HCT116 (cell line): ENCODE results near the gene PCSK2. TPM values are rescaled to one million over a fixed set of nuclear protein-coding genes. Genes with fewer than 3 reads are reported as not detected.

Experiments used
- ATAC-seq: fragments of 200-7000 bp; cut with Tn5 transposase; 2 replicates; pipeline ENCODE4 v1.9.1; 2020; ENCODE audit warnings: mild to moderate bottlenecking, moderate library complexity
- BruUV-seq: library from RNA; stranded (reverse); fragments of 400-500 nt; replicated peaks from 2 replicates; lab custom pipeline; 2021; lab: Mats Ljungman, UMichigan
- CTCF ChIA-PET: fragments of 300-600 bp; sonication (Branson Sonifier 250); formaldehyde crosslinking; loops from one replicate; lab custom pipeline; 2021; ENCODE audit warnings: antibody characterized with exemption; lab: Charles Lee
- POLR2A ChIA-PET: fragments of 300-600, 350-600 bp; sonication (Branson Sonifier 250); formaldehyde crosslinking; loops from one replicate; lab custom pipeline; 2021; ENCODE audit warnings: antibody characterized with exemption; lab: Charles Lee
- RAD21 ChIA-PET, 2 experiments: fragments of 300-600 bp; sonication (Branson Sonifier 250); formaldehyde crosslinking; loops; one replicate each; lab custom pipeline; 2023; ENCODE audit warnings: low total read pairs in 2 of 2; ENCODE audit not compliant: uncharacterized antibody in 2 of 2, unreplicated experiment in 2 of 2, low non-redundant PET in 1 of 2; lab: Charles Lee
- DNase-seq: peaks from one replicate; pipeline ENCODE4 v3.0.0-alpha.2; 2010; ENCODE audit warnings: low read depth, low spot score
- H2AFZ ChIP-seq: fragments of 200-600 bp; shearing (Covaris generic), sonication (generic); 2 replicates; pipeline ENCODE4 v1.6.1; 2017; ENCODE audit warnings: low read depth, mixed run types, mixed read lengths, antibody characterized with exemption, low read length; ENCODE audit not compliant: poor library complexity, severe bottlenecking
- H3K27ac ChIP-seq: 2 replicates; pipeline ENCODE4 v1.5.1; 2012; ENCODE audit warnings: low read depth, low read length
- H3K27me3 ChIP-seq: fragments of 200-600 bp; sonication (generic); 2 replicates; pipeline ENCODE4 v1.6.1; 2016; ENCODE audit warnings: mixed run types, low read length, mixed read lengths; ENCODE audit not compliant: insufficient read depth
- H3K36me3 ChIP-seq, 2 experiments: fragments of 200-500 bp in 1 of 2; fragments of 200-600 bp in 1 of 2; sonication (Bioruptor generic) in 1 of 2; sonication (generic) in 1 of 2; 2 replicates each; pipeline versions ENCODE4 v1.5.1 to v1.6.1; 2014 to 2016; ENCODE audit warnings: low read length in 2 of 2, inconsistent platforms in 1 of 2, mixed read lengths in 1 of 2, mixed run types in 1 of 2; ENCODE audit not compliant: insufficient read depth in 2 of 2, control insufficient read depth in 1 of 2
- H3K4me1 ChIP-seq, 2 experiments: fragments of 200-600 bp in 1 of 2; sonication (generic) in 1 of 2; 2 replicates each; pipeline versions ENCODE4 v1.5.1 to v1.6.1; 2012 to 2017; ENCODE audit warnings: low read length in 2 of 2, inconsistent platforms in 1 of 2, mild to moderate bottlenecking in 1 of 2, mixed read lengths in 1 of 2, mixed run types in 1 of 2, moderate library complexity in 1 of 2; ENCODE audit not compliant: insufficient read depth in 2 of 2, control insufficient read depth in 1 of 2
- H3K4me2 ChIP-seq: fragments of 200-600 bp; sonication (generic); 2 replicates; pipeline ENCODE4 v1.6.1; 2017; ENCODE audit warnings: mixed run types, low read length, mixed read lengths
- H3K4me3 ChIP-seq, 2 experiments: fragments of 200-600 bp in 1 of 2; sonication (generic) in 1 of 2; replicated peaks in 1 of 2; 2 replicates each; pipeline ENCODE4 v1.5.1; 2011 to 2016; ENCODE audit warnings: low read length in 2 of 2, control low read depth in 1 of 2, low read depth in 1 of 2, mild to moderate bottlenecking in 1 of 2, mixed read lengths in 1 of 2, mixed run types in 1 of 2
- H3K79me2 ChIP-seq: fragments of 200-600 bp; sonication (generic); 2 replicates; pipeline ENCODE4 v1.6.1; 2017; ENCODE audit warnings: mild to moderate bottlenecking, mixed run types, low read length, moderate library complexity, mixed read lengths; ENCODE audit not compliant: insufficient read depth
- H3K9ac ChIP-seq: fragments of 200-600 bp; sonication (generic); 2 replicates; pipeline ENCODE4 v1.6.1; 2016; ENCODE audit warnings: low read length, mixed read lengths
- H3K9me2 ChIP-seq: fragments of 200-600 bp; sonication (generic), shearing (Covaris generic); 2 replicates; pipeline ENCODE4 v1.6.1; 2017; ENCODE audit warnings: mixed run types, mild to moderate bottlenecking, moderate library complexity; ENCODE audit not compliant: insufficient read depth
- H3K9me3 ChIP-seq, 2 experiments: fragments of 200-500 bp in 1 of 2; fragments of 200-600 bp in 1 of 2; sonication (Bioruptor generic) in 1 of 2; sonication (generic) in 1 of 2; 2 replicates each; pipeline ENCODE4 v1.6.1; 2014 to 2017; ENCODE audit warnings: low read length in 2 of 2, mixed read lengths in 2 of 2, inconsistent platforms in 1 of 2, low read depth in 1 of 2, mild to moderate bottlenecking in 1 of 2, mixed run types in 1 of 2, moderate library complexity in 1 of 2; ENCODE audit not compliant: control insufficient read depth in 1 of 2, insufficient read depth in 1 of 2
- H4K20me1 ChIP-seq: fragments of 200-600 bp; sonication (generic), shearing (Covaris generic); 2 replicates; pipeline ENCODE4 v1.6.1; 2017; ENCODE audit warnings: mixed run types, mild to moderate bottlenecking, moderate library complexity; ENCODE audit not compliant: insufficient read depth
- ATF3 ChIP-seq: IDR thresholded peaks from 2 replicates; pipeline ENCODE4 v1.6.1; 2012
- CBX3 ChIP-seq: IDR thresholded peaks from 2 replicates; pipeline ENCODE4 v1.6.1; 2012; ENCODE audit warnings: low read depth
- CEBPB ChIP-seq: IDR thresholded peaks from 2 replicates; pipeline ENCODE4 v1.6.1; 2012; ENCODE audit warnings: low read depth
- CTCF ChIP-seq, 3 experiments: fragments of 200-600 bp in 1 of 3; sonication (generic) in 1 of 3; IDR thresholded peaks in 2 of 3; conservative IDR thresholded peaks in 1 of 3; 2 replicates each; pipeline ENCODE4 v1.5.1; 2012 to 2017; ENCODE audit warnings: low read depth in 2 of 3, low read length in 2 of 3, antibody characterized with exemption in 1 of 3, borderline replicate concordance in 1 of 3, control low read depth in 1 of 3, mild to moderate bottlenecking in 1 of 3, mixed read lengths in 1 of 3, mixed run types in 1 of 3, moderate library complexity in 1 of 3; ENCODE audit not compliant: insufficient read depth in 1 of 3
- EGR1 ChIP-seq: IDR thresholded peaks from 2 replicates; pipeline ENCODE4 v1.6.1; 2012; ENCODE audit warnings: low read depth
- ELF1 ChIP-seq: IDR thresholded peaks from 2 replicates; pipeline ENCODE4 v1.6.1; 2012; ENCODE audit warnings: low read depth, borderline replicate concordance
- EZH2 ChIP-seq: fragments of 200-600 bp; sonication (generic); IDR thresholded peaks from 2 replicates; pipeline ENCODE4 v1.6.1; 2017; ENCODE audit warnings: antibody characterized with exemption, mixed run types
- EZH2phosphoT487 ChIP-seq: fragments of 200-600 bp; IDR thresholded peaks from 2 replicates; pipeline ENCODE4 v1.6.1; 2018; ENCODE audit warnings: antibody characterized with exemption, borderline replicate concordance
- FOSL1 ChIP-seq: IDR thresholded peaks from 2 replicates; pipeline ENCODE4 v1.6.1; 2012; ENCODE audit warnings: low read depth
- MAX ChIP-seq: IDR thresholded peaks from 2 replicates; pipeline ENCODE4 v1.6.1; 2012
- POLR2A ChIP-seq: IDR thresholded peaks from 2 replicates; pipeline ENCODE4 v1.7.0; 2011; ENCODE audit warnings: borderline replicate concordance; ENCODE audit not compliant: insufficient read depth, insufficient read length; ENCODE audit errors: extremely low read depth
- POLR2AphosphoS5 ChIP-seq: IDR thresholded peaks from 2 replicates; pipeline ENCODE4 v1.6.1; 2011; ENCODE audit warnings: mild to moderate bottlenecking, low read depth, low read length, moderate library complexity
- RAD21 ChIP-seq: IDR thresholded peaks from 2 replicates; pipeline ENCODE4 v1.6.1; 2012; ENCODE audit warnings: low read depth, mild to moderate bottlenecking
- SP1 ChIP-seq: IDR thresholded peaks from 2 replicates; pipeline ENCODE4 v1.6.1; 2012; ENCODE audit warnings: low read depth
- SRF ChIP-seq: IDR thresholded peaks from 2 replicates; pipeline ENCODE4 v1.6.1; 2012; ENCODE audit warnings: low read depth
- ZFX ChIP-seq: fragments of 450-650 bp; IDR thresholded peaks from 2 replicates; pipeline ENCODE4 v1.6.1; 2017
- ZNF274 ChIP-seq: fragments of 200-500 bp; sonication (Bioruptor generic); IDR thresholded peaks from 2 replicates; pipeline ENCODE4 v1.6.1; 2014; ENCODE audit warnings: mild to moderate bottlenecking, low read depth, low read length, inconsistent platforms
- intact Hi-C: fragments of 100-400 bp; cut with micrococcal nuclease; formaldehyde crosslinking; loops from 2 replicates; pipeline ENCODE4 v1.10.0; 2022
- total RNA-seq: library from RNA; stranded (reverse); gene quantifications from one replicate; pipeline ENCODE4 v1.2.1, GENCODE V29; 2021; ENCODE audit not compliant: unreplicated experiment

The PCSK2 gene
- total RNA-seq, 1 experiment from 2014 or later = not detected

GRCh38 chr20:17343656-17344452 lies 117.0 kb downstream of the PCSK2 start:
- Histone ChIP-seq H3K79me2 (no peaks in the 10 kb centered on the region), H3K9me3 (no peaks in the 10 kb centered on the region), H4K20me1 (no peaks in the 10 kb centered on the region), H3K9me2 (no peaks in the 10 kb centered on the region), H3K4me2 (no peak overlapping the region), H3K4me1 (no peaks in the 10 kb centered on the region), H3K4me3 (no peak overlapping the region), H3K9ac (no peak overlapping the region), H3K27me3 (peaks cover 54% of the 10 kb centered on the region), H3K27ac (no peak overlapping the region), H2AFZ (no peak overlapping the region), H3K36me3 (no peaks in the 10 kb centered on the region)
- CTCF ChIA-PET = no interaction called here
- TF ChIP-seq SRF (no peak), ZFX (no peak), FOSL1 (no peak), ELF1 (no peak), POLR2A (no peak), POLR2AphosphoS5 (no peak), RAD21 (no peak), CEBPB (no peak), EZH2 (no peak), ATF3 (no peak), CBX3 (no peak), CTCF (IDR thresholded peaks at IDR 0.05 in 2 of 3, conservative IDR thresholded peaks at IDR 0.05 in 1 of 3; ENCODE audit: borderline replicate concordance in 1 of 3, insufficient read depth in 1 of 3, low read depth in 2 of 3, low read length in 2 of 3) (no peak), EGR1 (no peak), SP1 (no peak), EZH2phosphoT487 (no peak), MAX (no peak), ZNF274 (no peak)
- intact Hi-C loops = no loop called here
- BruUV-seq = no TSS peak
- RAD21 ChIA-PET = no interaction called here
- POLR2A ChIA-PET = no interaction called here
- ATAC-seq = no peak
- DNase-seq = no peak
